ENCODE measurements around the gene NKX2-2.

DNA sequence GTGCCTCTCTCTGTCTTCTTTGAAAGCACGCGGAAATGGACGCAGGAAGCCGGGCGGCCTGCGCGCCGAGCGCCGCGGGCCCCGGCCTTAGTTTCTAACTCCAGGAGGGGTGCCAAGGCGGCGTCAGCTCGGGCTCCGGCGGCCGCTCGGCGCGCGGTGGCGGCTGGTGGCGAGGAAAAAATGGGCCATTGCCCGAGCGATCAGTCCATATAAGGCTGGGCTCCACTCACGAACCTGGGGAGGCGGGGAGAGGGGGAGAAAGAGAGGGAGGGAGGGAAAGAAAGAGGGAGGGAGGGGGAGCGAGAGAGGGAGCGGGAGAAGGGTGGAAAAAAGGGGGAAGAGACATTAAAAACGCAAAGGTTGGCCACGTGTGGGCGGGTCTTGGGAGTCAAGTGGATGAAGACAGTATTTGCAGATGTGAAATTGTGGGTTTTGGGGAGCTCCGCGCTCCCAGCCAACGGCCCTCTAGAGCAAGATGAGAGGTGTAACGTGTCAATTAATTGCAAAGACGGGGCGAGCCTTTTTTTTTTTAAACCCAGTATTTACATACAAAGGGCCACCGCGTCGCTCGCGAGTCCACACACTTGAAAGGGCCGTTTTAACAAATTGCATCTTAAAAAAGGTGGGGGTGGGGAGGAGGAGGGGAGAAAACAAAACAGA, at the start of gene NKX2-2:
- TF ChIP-seq, protein P1, sequence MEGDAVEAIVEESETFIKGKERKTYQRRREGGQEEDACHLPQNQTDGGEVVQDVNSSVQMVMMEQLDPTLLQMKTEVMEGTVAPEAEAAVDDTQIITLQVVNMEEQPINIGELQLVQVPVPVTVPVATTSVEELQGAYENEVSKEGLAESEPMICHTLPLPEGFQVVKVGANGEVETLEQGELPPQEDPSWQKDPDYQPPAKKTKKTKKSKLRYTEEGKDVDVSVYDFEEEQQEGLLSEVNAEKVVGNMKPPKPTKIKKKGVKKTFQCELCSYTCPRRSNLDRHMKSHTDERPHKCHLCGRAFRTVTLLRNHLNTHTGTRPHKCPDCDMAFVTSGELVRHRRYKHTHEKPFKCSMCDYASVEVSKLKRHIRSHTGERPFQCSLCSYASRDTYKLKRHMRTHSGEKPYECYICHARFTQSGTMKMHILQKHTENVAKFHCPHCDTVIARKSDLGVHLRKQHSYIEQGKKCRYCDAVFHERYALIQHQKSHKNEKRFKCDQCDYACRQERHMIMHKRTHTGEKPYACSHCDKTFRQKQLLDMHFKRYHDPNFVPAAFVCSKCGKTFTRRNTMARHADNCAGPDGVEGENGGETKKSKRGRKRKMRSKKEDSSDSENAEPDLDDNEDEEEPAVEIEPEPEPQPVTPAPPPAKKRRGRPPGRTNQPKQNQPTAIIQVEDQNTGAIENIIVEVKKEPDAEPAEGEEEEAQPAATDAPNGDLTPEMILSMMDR (conservative IDR thresholded peaks at IDR 0.05 in 1 of 2, IDR thresholded peaks at IDR 0.05 in 1 of 2; ENCODE audit: low read depth in 1 of 2, low read length in 2 of 2), result no peak
- TF ChIP-seq EZH2 (IDR thresholded peaks at IDR 0.05; ENCODE audit: low read length, missing control alignments), result peak; percentile 82
